Measurements from ENCODE around the gene COL25A1.

DNA sequence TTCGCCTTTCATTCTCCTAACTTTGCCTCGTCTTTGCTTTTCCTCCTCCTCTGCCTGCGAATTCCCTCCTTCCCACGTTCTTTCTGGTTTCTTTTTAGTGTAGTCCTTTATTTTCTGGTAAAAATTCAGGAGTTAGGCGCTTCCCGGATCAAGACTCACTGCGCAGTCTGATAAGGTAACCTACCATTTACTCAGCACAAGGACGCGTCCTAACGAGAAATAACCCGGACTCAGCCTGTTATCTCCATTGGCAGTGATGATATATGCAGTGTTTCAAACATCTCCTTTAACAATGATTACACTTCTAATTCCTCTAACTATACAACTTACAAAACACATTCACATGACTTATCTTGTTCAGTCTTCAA is 539.2 kb downstream of the COL25A1 start:
- TF ChIP-seq, protein P1, sequence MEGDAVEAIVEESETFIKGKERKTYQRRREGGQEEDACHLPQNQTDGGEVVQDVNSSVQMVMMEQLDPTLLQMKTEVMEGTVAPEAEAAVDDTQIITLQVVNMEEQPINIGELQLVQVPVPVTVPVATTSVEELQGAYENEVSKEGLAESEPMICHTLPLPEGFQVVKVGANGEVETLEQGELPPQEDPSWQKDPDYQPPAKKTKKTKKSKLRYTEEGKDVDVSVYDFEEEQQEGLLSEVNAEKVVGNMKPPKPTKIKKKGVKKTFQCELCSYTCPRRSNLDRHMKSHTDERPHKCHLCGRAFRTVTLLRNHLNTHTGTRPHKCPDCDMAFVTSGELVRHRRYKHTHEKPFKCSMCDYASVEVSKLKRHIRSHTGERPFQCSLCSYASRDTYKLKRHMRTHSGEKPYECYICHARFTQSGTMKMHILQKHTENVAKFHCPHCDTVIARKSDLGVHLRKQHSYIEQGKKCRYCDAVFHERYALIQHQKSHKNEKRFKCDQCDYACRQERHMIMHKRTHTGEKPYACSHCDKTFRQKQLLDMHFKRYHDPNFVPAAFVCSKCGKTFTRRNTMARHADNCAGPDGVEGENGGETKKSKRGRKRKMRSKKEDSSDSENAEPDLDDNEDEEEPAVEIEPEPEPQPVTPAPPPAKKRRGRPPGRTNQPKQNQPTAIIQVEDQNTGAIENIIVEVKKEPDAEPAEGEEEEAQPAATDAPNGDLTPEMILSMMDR (IDR thresholded peaks at IDR 0.05; ENCODE audit: insufficient read depth, low read depth, low read length): no peak
- TF ChIP-seq EZH2 (IDR thresholded peaks at IDR 0.05; ENCODE audit: insufficient read depth, low read length): no peak

Data from astrocyte (in vitro differentiated cells and primary cell).